Airway epithelial cell (primary cell): ENCODE data around the gene SIGLECL1. TPM values are rescaled to one million over a fixed set of nuclear protein-coding genes. Genes with fewer than 3 reads are reported as not detected.

Experiments used
- total RNA-seq: library from RNA; depleted of rRNA; stranded (reverse); fragments of >200 nt; gene quantifications from 2 replicates; pipeline ENCODE4 v1.2.3, GENCODE V29; 2015

Gene SIGLECL1
- not detected in 2 replicates for total RNA-seq

DNA sequence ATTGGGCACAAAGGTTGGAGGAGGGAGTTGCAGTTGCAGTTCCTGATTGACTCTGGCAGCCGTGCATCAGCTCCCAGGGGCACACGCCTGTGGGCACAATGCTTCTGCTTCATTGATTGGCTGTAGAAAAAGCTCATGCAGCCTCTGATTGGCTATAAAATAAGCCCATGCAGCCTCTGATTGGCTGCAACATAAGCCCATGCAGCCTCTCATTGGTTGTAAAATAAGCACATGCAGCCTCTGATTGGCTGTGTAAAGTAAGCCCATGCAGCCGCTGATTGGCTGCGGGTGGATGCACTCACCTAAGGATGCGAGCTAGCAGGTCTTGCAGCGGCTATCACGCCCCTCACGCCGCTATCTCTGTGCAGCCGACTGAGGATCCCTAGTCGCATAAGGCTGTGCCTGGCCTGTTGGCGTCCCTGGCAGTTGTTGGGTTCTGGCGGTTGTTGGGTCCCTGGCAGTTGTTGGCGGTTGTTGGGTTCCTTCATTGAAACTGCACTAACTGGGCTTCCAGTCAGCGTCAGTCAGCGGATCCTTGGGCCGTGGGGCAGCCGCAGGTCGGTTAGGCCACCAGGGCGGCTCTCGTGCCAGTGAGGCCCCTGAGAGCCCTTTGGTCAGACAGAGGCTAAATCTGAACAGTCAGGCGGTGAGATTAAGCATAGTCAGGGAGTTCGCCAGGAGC, at the start of gene SIGLECL1:
Gene SIGLECL1, plus strand, starts transcription at position 295 of the 682 bp plus-strand sequence. CDS start 12,993 bp downstream, outside the sequence.

DNA sequence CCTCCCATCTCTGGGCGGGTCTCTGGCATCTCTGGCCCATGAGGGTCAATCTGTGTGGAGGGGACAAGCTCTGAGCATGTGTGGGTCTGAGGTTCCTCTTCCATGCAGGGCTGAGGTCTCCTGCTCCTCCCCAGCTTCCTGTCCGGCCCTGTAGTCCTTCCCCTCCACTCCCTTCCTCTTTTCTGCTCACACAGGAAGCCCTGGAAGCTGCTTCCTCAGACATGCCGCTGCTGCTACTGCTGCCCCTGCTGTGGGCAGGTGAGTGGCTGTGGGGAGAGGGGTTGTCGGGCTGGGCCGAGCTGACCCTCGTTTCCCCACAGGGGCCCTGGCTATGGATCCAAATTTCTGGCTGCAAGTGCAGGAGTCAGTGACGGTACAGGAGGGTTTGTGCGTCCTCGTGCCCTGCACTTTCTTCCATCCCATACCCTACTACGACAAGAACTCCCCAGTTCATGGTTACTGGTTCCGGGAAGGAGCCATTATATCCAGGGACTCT, 25.9 kb upstream of the SIGLECL1 start, which contains the start of gene CD33:
Gene CD33, plus strand, starts transcription at position 183 of the 496 bp plus-strand sequence. Its CDS starts 39 bp downstream, at position 222.

DNA sequence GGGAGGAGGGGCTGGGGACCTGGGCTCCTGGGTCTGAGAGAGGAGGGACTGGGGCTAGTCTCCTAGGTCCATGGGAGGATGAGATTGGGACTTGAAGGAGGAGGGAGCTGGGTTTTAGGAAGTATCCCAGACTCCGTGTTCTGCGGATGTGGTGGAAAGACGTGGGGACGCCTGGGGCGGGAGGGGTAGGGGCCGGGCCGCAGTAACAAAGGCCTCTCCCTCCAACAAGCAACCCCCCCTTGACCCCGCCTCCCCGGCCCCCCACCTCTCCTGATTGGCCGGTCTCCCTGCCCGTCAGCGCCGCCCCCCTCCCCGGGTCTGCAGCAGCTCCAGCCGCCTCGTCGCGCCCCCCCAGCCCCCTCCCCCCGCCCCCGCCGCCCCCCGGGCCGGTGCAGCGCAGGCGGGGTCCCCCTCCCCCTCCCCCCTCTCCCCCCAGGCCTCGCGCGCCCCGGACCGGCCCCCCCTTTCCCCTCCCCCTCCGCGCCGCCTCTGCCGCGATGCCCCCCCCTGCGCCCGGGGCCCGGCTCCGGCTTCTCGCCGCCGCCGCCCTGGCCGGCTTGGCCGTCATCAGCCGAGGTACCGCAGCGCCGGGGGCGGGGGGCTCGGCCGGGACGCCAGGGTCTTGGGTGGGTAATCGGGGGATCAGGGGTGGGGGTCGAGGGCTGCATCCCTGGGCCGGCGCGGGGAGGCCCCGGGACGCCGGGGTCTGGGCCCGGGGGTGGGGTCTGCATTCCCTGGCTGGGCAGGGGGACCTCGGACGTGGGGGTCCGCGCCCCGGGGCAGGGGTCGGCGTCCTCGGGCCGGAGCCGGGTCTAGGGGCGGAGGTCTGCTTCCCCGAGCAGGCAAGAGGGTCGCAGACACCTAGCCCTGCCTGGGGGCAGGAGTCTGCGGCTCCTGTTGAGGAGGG, 60.7 kb downstream of the SIGLECL1 start, which contains the start of gene IGLON5:
Gene IGLON5, plus strand, starts transcription at position 294 of the 907 bp plus-strand sequence. Its CDS starts 204 bp downstream, at position 498.

Other genes with a start within 250 kb of the SIGLECL1 start
- gene KLK8, start 249.5 kb upstream of the SIGLECL1 start, total RNA-seq = 56.3 and 78.2 TPM in 2 replicates
- gene KLK10, start 231.4 kb upstream of the SIGLECL1 start, total RNA-seq = 183 and 202 TPM in 2 replicates
- 42.9 and 68.4 TPM in 2 replicates for gene KLK11, start 224.5 kb upstream of the SIGLECL1 start, total RNA-seq
- gene KLK12, start 216.1 kb upstream of the SIGLECL1 start, total RNA-seq = 30.3 and 33.1 TPM in 2 replicates
- 1.3 and 1.5 TPM in 2 replicates for gene KLK13, start 186.0 kb upstream of the SIGLECL1 start, total RNA-seq
- not detected in 2 replicates for gene KLK14, start 168.2 kb upstream of the SIGLECL1 start, total RNA-seq
- 14.5 and 18.1 TPM in 2 replicates for gene CTU1, start 142.7 kb upstream of the SIGLECL1 start, total RNA-seq
- gene SIGLEC9, start 126.2 kb upstream of the SIGLECL1 start, total RNA-seq = not detected in 2 replicates
- not detected in 2 replicates for gene SIGLEC7, start 108.8 kb upstream of the SIGLECL1 start, total RNA-seq
- gene CD33, start 26.0 kb upstream of the SIGLECL1 start, total RNA-seq = not detected in 2 replicates
- not detected in 2 replicates for gene IGLON5, start 60.6 kb downstream of the SIGLECL1 start, total RNA-seq
- 6.3 and 6.6 TPM in 2 replicates for gene VSIG10L, start 91.1 kb downstream of the SIGLECL1 start, total RNA-seq
- 150 and 158 TPM in 2 replicates for gene ETFB, start 115.3 kb downstream of the SIGLECL1 start, total RNA-seq
- not detected in 2 replicates for gene CLDND2, start 117.9 kb downstream of the SIGLECL1 start, total RNA-seq
- not detected in 2 replicates for gene NKG7, start 121.6 kb downstream of the SIGLECL1 start, total RNA-seq
- not detected in 2 replicates for gene LIM2, start 136.9 kb downstream of the SIGLECL1 start, total RNA-seq
- not detected in 2 replicates for gene C19orf84, start 139.5 kb downstream of the SIGLECL1 start, total RNA-seq
- gene SIGLEC10, start 166.6 kb downstream of the SIGLECL1 start, total RNA-seq = not detected in 2 replicates
- not detected in 2 replicates for gene SIGLEC8, start 207.4 kb downstream of the SIGLECL1 start, total RNA-seq
- not detected in 2 replicates for gene CEACAM18, start 227.5 kb downstream of the SIGLECL1 start, total RNA-seq